K562 (cell line): ENCODE measurements around the gene MICU1. TPM values are rescaled to one million over a fixed set of nuclear protein-coding genes. Genes with fewer than 3 reads are reported as not detected.
A peak's percentile ranks its signal among the peaks of the same experiment; 100 is the strongest.

Source experiments
- BDP1 ChIP-seq: IDR thresholded peaks from 3 replicates; pipeline ENCODE4 v1.6.1; 2011; ENCODE audit not compliant: insufficient read length, insufficient read depth
- BHLHE40 ChIP-seq: IDR thresholded peaks from 2 replicates; pipeline ENCODE4 v1.6.1; 2011; ENCODE audit warnings: low read length, improper control_type of control experiment
- C11orf30 ChIP-seq: fragments of 450-650 bp; IDR thresholded peaks from 2 replicates; pipeline ENCODE4 v1.6.1; 2016; ENCODE audit warnings: low read depth, mild to moderate bottlenecking
- CBX2 ChIP-seq: fragments of 200-600 bp; sonication (generic); IDR thresholded peaks from one replicate; pipeline ENCODE4 v1.6.1; 2012; ENCODE audit warnings: mild to moderate bottlenecking, low read length, inconsistent platforms; ENCODE audit not compliant: insufficient read depth, poor library complexity, severe bottlenecking
- CBX8 ChIP-seq: fragments of 200-600 bp; sonication (generic); IDR thresholded peaks from 2 replicates; pipeline ENCODE4 v1.6.1; 2012; ENCODE audit warnings: borderline replicate concordance, mixed run types, low read depth, mild to moderate bottlenecking, moderate library complexity, mixed read lengths, low read length, control low read depth, inconsistent platforms; ENCODE audit not compliant: poor library complexity, severe bottlenecking; ENCODE audit errors: extremely low read depth
- FOXK2 ChIP-seq, 2 experiments: fragments of 450-650 bp; IDR thresholded peaks in 1 of 2; conservative IDR thresholded peaks in 1 of 2; 2 replicates each; pipeline ENCODE4 v1.6.1; 2016; ENCODE audit warnings: low read depth in 2 of 2, mild to moderate bottlenecking in 1 of 2
- HLTF ChIP-seq: fragments of 450-650 bp; IDR thresholded peaks from 2 replicates; pipeline ENCODE4 v1.6.1; 2016
- MYBL2 ChIP-seq, 2 experiments: fragments of 450-650 bp in 1 of 2; sonication (generic) in 1 of 2; formaldehyde crosslinking in 1 of 2; IDR thresholded peaks; 2 replicates each; pipeline versions ENCODE4 v1.6.1 to v1.8.1; 2017 to 2022; ENCODE audit warnings: borderline replicate concordance in 1 of 2, inconsistent platforms in 1 of 2, low read depth in 1 of 2, mild to moderate bottlenecking in 1 of 2, missing genetic modification reagents in 1 of 2, moderate library complexity in 1 of 2
- PML ChIP-seq: IDR thresholded peaks from 2 replicates; pipeline ENCODE4 v1.6.1; 2012; ENCODE audit warnings: low read length, inconsistent platforms
- RBM14 ChIP-seq: fragments of 200-400 bp; formaldehyde crosslinking; IDR thresholded peaks from 2 replicates; pipeline ENCODE4 v1.6.1; 2018; ENCODE audit warnings: low read depth, mild to moderate bottlenecking, low read length, moderate library complexity, borderline replicate concordance; ENCODE audit not compliant: insufficient read depth
- RBM17 ChIP-seq: fragments of 200-400 bp; formaldehyde crosslinking; IDR thresholded peaks from 2 replicates; pipeline ENCODE4 v1.6.1; 2017; ENCODE audit warnings: low read depth, mild to moderate bottlenecking, low read length, borderline replicate concordance
- SMARCC2 ChIP-seq: fragments of 450-650 bp; IDR thresholded peaks from 2 replicates; pipeline ENCODE4 v1.6.1; 2017; ENCODE audit warnings: antibody characterized with exemption, moderate library complexity, mild to moderate bottlenecking, low read depth
- TBL1XR1 ChIP-seq, 2 experiments: IDR thresholded peaks; 2 replicates each; pipeline ENCODE4 v1.6.1; 2012; ENCODE audit warnings: improper control_type of control experiment in 2 of 2, low read length in 2 of 2, mild to moderate bottlenecking in 1 of 2
- TCF7 ChIP-seq: sonication (generic); IDR thresholded peaks from 2 replicates; pipeline ENCODE4 v1.6.1; 2016; ENCODE audit warnings: antibody characterized with exemption, borderline replicate concordance
- ZBTB8A ChIP-seq: fragments of 450-650 bp; IDR thresholded peaks from 2 replicates; pipeline ENCODE4 v1.6.1; 2018; ENCODE audit warnings: mild to moderate bottlenecking, moderate library complexity; ENCODE audit not compliant: partially characterized antibody
- ZC3H4 ChIP-seq: sonication (generic); formaldehyde crosslinking; IDR thresholded peaks from 2 replicates; pipeline ENCODE4 v1.9.0; 2021; ENCODE audit warnings: missing genetic modification reagents, borderline replicate concordance
- ZNF12 ChIP-seq: sonication (generic); formaldehyde crosslinking; IDR thresholded peaks from 2 replicates; pipeline ENCODE4 v1.4.0; 2020; ENCODE audit warnings: mild to moderate bottlenecking, missing genetic modification reagents
- ZNF3 ChIP-seq: fragments of 250-450 bp; sonication (Bioruptor Pico); IDR thresholded peaks from 2 replicates; pipeline ENCODE4 v1.5.0; 2021; ENCODE audit warnings: mild to moderate bottlenecking, moderate library complexity
- ZNF347 ChIP-seq: fragments of 450-650 bp; formaldehyde crosslinking; IDR thresholded peaks from 2 replicates; pipeline ENCODE4 v1.4.0; 2020; ENCODE audit warnings: low read depth, mild to moderate bottlenecking, moderate library complexity
- ZNF764 ChIP-seq: fragments of 250-450 bp; sonication (Bioruptor Pico); IDR thresholded peaks from 2 replicates; pipeline ENCODE4 v1.4.0; 2020; ENCODE audit warnings: low read depth, mild to moderate bottlenecking, moderate library complexity
- polyA plus RNA-seq, 8 experiments: library from polyadenylated mRNA; depleted of rRNA in 4 of 8; stranded (reverse) in 5 of 8; unstranded in 3 of 8; fragments of >200 nt; fragmentation: Nextera tagmentation in 2 of 8; fragmentation: Illumina TruSeq in 1 of 8; extraction: Ambion mirVana in 2 of 8; extraction: Trizol in 1 of 8; gene quantifications; 2 replicates each; pipeline versions ENCODE4 v1.2.1 to v1.2.3, GENCODE V29; 2011 to 2014; ENCODE audit warnings: inconsistent platforms in 1 of 8, missing spikeins in 1 of 8
- total RNA-seq, 7 experiments: library from RNA; depleted of rRNA in 6 of 7; stranded (reverse); fragments of >200 nt in 6 of 7; fragmentation: Illumina TruSeq in 2 of 7; extraction: Trizol in 2 of 7; gene quantifications; 2 replicates each; pipeline versions ENCODE4 v1.2.1 to v1.2.3, GENCODE V29; 2011 to 2021; ENCODE audit warnings: low replicate concordance in 1 of 7
- TF ChIP-seq, protein P1 (sequence below), 2 experiments: IDR thresholded peaks; 2 replicates each; pipeline ENCODE4 v1.6.1; 2012; ENCODE audit warnings: improper control_type of control experiment in 2 of 2, low read depth in 2 of 2, low read length in 2 of 2, borderline replicate concordance in 1 of 2
- TF ChIP-seq, protein P2 (sequence below): sonication (generic); formaldehyde crosslinking; IDR thresholded peaks from 2 replicates; pipeline ENCODE4 v1.8.0; 2022; ENCODE audit warnings: mild to moderate bottlenecking, missing genetic modification reagents

The MICU1 gene
- total and polyA plus RNA-seq, 9 of the 15 experiments (the other 6 are each of a cell fraction or from before 2014, with no cell fraction given) = 29.3 to 76.8 (median 48.4) TPM

DNA sequence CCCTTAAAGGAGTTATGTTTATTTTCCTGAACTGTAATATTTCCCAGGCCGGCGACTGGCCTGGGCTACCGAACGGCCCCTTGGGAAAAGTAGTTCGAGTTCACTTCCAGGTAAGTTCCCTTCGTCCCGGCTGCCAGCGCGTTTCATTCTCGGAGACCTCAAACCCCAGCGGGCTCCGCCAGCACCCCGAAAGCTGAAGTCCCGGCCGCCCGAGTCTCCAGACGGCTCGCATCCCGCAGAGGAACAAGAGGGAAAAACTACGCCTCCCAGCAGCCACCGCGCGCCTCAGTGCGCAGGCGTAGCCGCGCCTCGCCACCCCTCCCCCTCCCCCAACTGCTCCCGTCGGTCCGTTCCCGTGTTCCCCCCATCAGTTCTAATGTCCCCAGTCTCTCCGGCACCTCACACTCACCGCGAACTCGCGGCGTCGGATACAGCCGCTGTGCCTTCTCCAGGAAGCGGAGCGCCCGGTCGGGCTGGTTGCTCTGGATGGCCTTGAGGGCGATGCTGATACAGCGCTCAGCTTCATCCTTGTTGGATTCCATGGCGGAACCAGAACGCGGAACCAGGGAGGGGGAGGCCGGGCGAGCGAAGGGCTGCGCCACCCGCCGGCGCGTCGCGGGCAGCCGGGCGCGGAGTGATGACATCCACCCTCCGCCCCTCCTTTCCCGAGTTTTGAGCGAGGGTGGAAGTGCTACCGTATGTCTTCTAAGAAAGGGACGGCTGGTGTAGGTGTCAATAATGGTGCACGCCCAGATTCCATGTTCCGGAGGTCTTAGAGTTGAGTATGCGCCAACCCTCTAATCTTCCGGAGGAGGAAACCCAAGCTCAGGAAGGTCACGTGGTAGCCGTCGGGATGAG is 271.3 kb downstream of the MICU1 start, which contains the start of gene DNAJB12 (continued):
- TF ChIP-seq RBM14 = no peak
- no peak for TF ChIP-seq BDP1
- no peak; the same call in 1 of the 2 replicates for TF ChIP-seq SMARCC2
- TF ChIP-seq CBX8 = no peak
- TF ChIP-seq C11orf30 = peak; percentile 100
- peak; percentile 91 for TF ChIP-seq PML
- TF ChIP-seq TCF7 = peak; percentile 8; the same call in 1 of the 2 replicates
- TF ChIP-seq MYBL2 (IDR thresholded peaks at IDR 0.05; ENCODE audit: low read depth) = peak; percentile 46; the same call in 1 of the 2 replicates
- TF ChIP-seq MYBL2 (CRISPR knock-in tag; IDR thresholded peaks at IDR 0.05; ENCODE audit: borderline replicate concordance) = no peak
- TF ChIP-seq ZNF347 = no peak
- peak; percentile 72 for TF ChIP-seq BHLHE40
- no peak for TF ChIP-seq ZC3H4 (CRISPR knock-in tag)
- TF ChIP-seq, protein P1, sequence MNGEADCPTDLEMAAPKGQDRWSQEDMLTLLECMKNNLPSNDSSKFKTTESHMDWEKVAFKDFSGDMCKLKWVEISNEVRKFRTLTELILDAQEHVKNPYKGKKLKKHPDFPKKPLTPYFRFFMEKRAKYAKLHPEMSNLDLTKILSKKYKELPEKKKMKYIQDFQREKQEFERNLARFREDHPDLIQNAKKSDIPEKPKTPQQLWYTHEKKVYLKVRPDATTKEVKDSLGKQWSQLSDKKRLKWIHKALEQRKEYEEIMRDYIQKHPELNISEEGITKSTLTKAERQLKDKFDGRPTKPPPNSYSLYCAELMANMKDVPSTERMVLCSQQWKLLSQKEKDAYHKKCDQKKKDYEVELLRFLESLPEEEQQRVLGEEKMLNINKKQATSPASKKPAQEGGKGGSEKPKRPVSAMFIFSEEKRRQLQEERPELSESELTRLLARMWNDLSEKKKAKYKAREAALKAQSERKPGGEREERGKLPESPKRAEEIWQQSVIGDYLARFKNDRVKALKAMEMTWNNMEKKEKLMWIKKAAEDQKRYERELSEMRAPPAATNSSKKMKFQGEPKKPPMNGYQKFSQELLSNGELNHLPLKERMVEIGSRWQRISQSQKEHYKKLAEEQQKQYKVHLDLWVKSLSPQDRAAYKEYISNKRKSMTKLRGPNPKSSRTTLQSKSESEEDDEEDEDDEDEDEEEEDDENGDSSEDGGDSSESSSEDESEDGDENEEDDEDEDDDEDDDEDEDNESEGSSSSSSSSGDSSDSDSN (IDR thresholded peaks at IDR 0.05; ENCODE audit: borderline replicate concordance in 1 of 2, low read depth in 2 of 2, low read length in 2 of 2) = 0 out of 4 replicates have a peak, but pooled peaks of 1 of the 2 experiments have one; percentile 63
- TF ChIP-seq ZNF12 (CRISPR knock-in tag) = peak; percentile 70; the same call in 1 of the 2 replicates
- TF ChIP-seq RBM17 = no peak
- TF ChIP-seq ZNF764 = no peak
- TF ChIP-seq, protein P2, sequence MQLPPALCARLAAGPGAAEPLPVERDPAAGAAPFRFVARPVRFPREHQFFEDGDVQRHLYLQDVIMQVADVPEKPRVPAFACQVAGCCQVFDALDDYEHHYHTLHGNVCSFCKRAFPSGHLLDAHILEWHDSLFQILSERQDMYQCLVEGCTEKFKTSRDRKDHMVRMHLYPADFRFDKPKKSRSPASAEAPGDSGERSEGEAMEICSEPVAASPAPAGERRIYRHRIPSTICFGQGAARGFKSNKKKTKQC (CRISPR knock-in tag) = peak; percentile 85
- TF ChIP-seq HLTF = peak; percentile 98
- TF ChIP-seq CBX2 = no peak
- peak; percentile 3 to 96; a peak in 2 of 4 replicates for TF ChIP-seq TBL1XR1 (IDR thresholded peaks at IDR 0.05; ENCODE audit: low read length in 2 of 2)
- TF ChIP-seq FOXK2 (conservative IDR thresholded peaks at IDR 0.05 in 1 of 2, IDR thresholded peaks at IDR 0.05 in 1 of 2; ENCODE audit: low read depth in 2 of 2) = peak; percentile 93 to 95
- TF ChIP-seq ZNF3 (CRISPR knock-in tag) = no peak
- no peak for TF ChIP-seq ZBTB8A
